ENCODE data around the gene CTNNA3. TPM values are rescaled to one million over a fixed set of nuclear protein-coding genes. Genes with fewer than 3 reads are reported as not detected.
"Not testable (repeated sequence)": the region's sequence is repeated elsewhere in the genome, so short reads cannot be mapped to it uniquely, and the experiment has no call there.

The CTNNA3 gene
- total RNA-seq, 1 experiment from 2014 or later, result 0.20 TPM

GRCh38 chr10:67705921-67706320 lies 9.9 kb upstream of the CTNNA3 start:
- Histone ChIP-seq H3K4me3 (ENCODE audit: low read depth, low read length) (no peak overlapping the region), H3K9me3 (peaks cover 11% of the 10 kb centered on the region; the same call in 1 of the 2 replicates), H3K36me3 (ENCODE audit: control insufficient read depth, insufficient read depth, low read length) (no peaks in the 10 kb centered on the region), H3K4me1 (no peaks in the 10 kb centered on the region), H3K27me3 (replicated peaks; ENCODE audit: control insufficient read depth, insufficient read depth, low read length) (no peaks in the 10 kb centered on the region)
- no peaks in the 10 kb centered on the region for H3K36me3 Mint-ChIP-seq (ENCODE audit: insufficient read depth, unreplicated experiment)
- H3K4me1 Mint-ChIP-seq (ENCODE audit: low read depth, unreplicated experiment), result no peaks in the 10 kb centered on the region
- TF ChIP-seq, protein P1, sequence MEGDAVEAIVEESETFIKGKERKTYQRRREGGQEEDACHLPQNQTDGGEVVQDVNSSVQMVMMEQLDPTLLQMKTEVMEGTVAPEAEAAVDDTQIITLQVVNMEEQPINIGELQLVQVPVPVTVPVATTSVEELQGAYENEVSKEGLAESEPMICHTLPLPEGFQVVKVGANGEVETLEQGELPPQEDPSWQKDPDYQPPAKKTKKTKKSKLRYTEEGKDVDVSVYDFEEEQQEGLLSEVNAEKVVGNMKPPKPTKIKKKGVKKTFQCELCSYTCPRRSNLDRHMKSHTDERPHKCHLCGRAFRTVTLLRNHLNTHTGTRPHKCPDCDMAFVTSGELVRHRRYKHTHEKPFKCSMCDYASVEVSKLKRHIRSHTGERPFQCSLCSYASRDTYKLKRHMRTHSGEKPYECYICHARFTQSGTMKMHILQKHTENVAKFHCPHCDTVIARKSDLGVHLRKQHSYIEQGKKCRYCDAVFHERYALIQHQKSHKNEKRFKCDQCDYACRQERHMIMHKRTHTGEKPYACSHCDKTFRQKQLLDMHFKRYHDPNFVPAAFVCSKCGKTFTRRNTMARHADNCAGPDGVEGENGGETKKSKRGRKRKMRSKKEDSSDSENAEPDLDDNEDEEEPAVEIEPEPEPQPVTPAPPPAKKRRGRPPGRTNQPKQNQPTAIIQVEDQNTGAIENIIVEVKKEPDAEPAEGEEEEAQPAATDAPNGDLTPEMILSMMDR (IDR thresholded peaks at IDR 0.05; ENCODE audit: insufficient read depth in 1 of 2, low read depth in 1 of 2, low read length in 1 of 2, severe bottlenecking in 1 of 2, unreplicated experiment in 1 of 2), result no peak
- H3K9me3 Mint-ChIP-seq (ENCODE audit: unreplicated experiment), result no peaks in the 10 kb centered on the region
- no TSS peak for BruUV-seq (replicated peaks)
- no peak for DNase-seq
- peaks cover 4% of the 10 kb centered on the region for H3K27me3 Mint-ChIP-seq (ENCODE audit: insufficient read depth, unreplicated experiment)
- CTCF ChIA-PET, result interaction anchor here (2.1 kb wide), 1 partner anchor 8 kb away, joined by 9 read pairs; no protein-coding TSS in a partner anchor
- H3K4me3 Mint-ChIP-seq (ENCODE audit: unreplicated experiment), result no peak overlapping the region
- intact Hi-C loops (cut with micrococcal nuclease; ENCODE audit: unreplicated experiment), result no loop called here
- H3K27ac Mint-ChIP-seq (ENCODE audit: unreplicated experiment), result no peak overlapping the region
- POLR2A ChIA-PET, result no interaction called here

DNA sequence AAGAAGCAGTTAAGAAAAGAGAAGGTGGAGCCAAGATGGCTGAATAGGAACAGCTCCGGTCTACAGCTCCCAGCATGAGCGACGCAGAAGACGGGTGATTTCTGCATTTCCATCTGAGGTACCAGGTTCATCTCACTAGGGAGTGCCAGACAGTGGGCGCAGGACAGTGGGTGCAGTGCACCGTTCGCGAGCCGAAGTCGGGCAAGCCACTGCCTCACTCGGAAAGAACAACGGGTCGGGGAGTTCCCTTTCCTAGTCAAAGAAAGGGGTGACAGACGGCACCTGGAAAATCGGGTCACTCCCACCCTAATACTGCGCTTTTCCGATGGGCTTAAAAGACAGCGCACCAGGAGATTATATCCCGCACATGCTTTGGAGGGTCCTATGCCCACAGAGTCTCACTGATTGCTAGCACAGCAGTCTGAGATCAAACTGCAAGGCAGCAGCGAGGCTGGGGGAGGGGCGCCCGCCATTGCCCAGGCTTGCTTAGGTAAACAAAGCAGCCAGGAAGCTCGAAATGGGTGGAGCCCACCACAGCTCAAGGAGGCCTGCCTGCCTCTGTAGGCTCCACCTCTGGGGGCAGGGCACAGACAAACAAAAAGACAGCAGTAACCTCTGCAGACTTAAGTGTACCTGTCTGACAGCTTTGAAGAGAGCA lies 3.7 kb upstream of the CTNNA3 start:
- H3K4me3 Mint-ChIP-seq (ENCODE audit: unreplicated experiment); H3K36me3 Mint-ChIP-seq (ENCODE audit: insufficient read depth, unreplicated experiment); H3K4me1 ChIP-seq; H3K9me3 Mint-ChIP-seq (ENCODE audit: unreplicated experiment); H3K27ac Mint-ChIP-seq (ENCODE audit: unreplicated experiment); intact Hi-C loops (cut with micrococcal nuclease; ENCODE audit: unreplicated experiment); H3K4me1 Mint-ChIP-seq (ENCODE audit: low read depth, unreplicated experiment); H3K27me3 ChIP-seq (replicated peaks; ENCODE audit: control insufficient read depth, insufficient read depth, low read length); DNase-seq; H3K36me3 ChIP-seq (ENCODE audit: control insufficient read depth, insufficient read depth, low read length); BruUV-seq (replicated peaks); CTCF ChIA-PET; POLR2A ChIA-PET; H3K4me3 ChIP-seq (ENCODE audit: low read depth, low read length): not testable (repeated sequence)
- H3K27me3 Mint-ChIP-seq (ENCODE audit: insufficient read depth, unreplicated experiment), result peaks cover 22% of the 10 kb centered on the region
- peaks cover 12% of the 10 kb centered on the region; the same call in 1 of the 2 replicates for H3K9me3 ChIP-seq

GRCh38 chr10:67698164-67698563 lies 2.2 kb upstream of the CTNNA3 start:
- DNase-seq, result no peak
- H3K4me1 ChIP-seq, result no peaks in the 10 kb centered on the region
- ChIA-PET CTCF (interaction anchor here (0.6 to 3.7 kb wide), 7 partner anchors 9 to 149 kb away, joined by 3 to 104 read pairs (median 5); no protein-coding TSS in a partner anchor), POLR2A (no interaction called here)
- intact Hi-C loops (cut with micrococcal nuclease; ENCODE audit: unreplicated experiment), result no loop called here
- H3K9me3 Mint-ChIP-seq (ENCODE audit: unreplicated experiment), result no peaks in the 10 kb centered on the region
- BruUV-seq (replicated peaks), result no TSS peak
- H3K4me3 ChIP-seq (ENCODE audit: low read depth, low read length), result no peak overlapping the region
- peaks cover 26% of the 10 kb centered on the region for H3K27me3 Mint-ChIP-seq (ENCODE audit: insufficient read depth, unreplicated experiment)
- H3K27me3 ChIP-seq (replicated peaks; ENCODE audit: control insufficient read depth, insufficient read depth, low read length), result peaks cover 2% of the 10 kb centered on the region; the same call in 1 of the 2 replicates
- TF ChIP-seq, protein P1 (IDR thresholded peaks at IDR 0.05; ENCODE audit: insufficient read depth in 1 of 2, low read depth in 1 of 2, low read length in 1 of 2, severe bottlenecking in 1 of 2, unreplicated experiment in 1 of 2), result no peak
- peaks cover 5% of the 10 kb centered on the region; the same call in 1 of the 2 replicates for H3K9me3 ChIP-seq
- H3K4me3 Mint-ChIP-seq (ENCODE audit: unreplicated experiment), result no peak overlapping the region
- H3K4me1 Mint-ChIP-seq (ENCODE audit: low read depth, unreplicated experiment), result no peaks in the 10 kb centered on the region
- no peaks in the 10 kb centered on the region for H3K36me3 ChIP-seq (ENCODE audit: control insufficient read depth, insufficient read depth, low read length)
- H3K27ac Mint-ChIP-seq (ENCODE audit: unreplicated experiment), result no peak overlapping the region
- H3K36me3 Mint-ChIP-seq (ENCODE audit: insufficient read depth, unreplicated experiment), result no peaks in the 10 kb centered on the region

All from Caco-2 (cell line).